Ovary (tissue), 9 donors: ENCODE measurements around the gene THADA. TPM values are rescaled to one million over a fixed set of nuclear protein-coding genes. Genes with fewer than 3 reads are reported as not detected.

Experiments
- DNase-seq, 5 donors: peaks; one replicate each; pipeline ENCODE4 v3.0.0-alpha.2; 2019 to 2020
- H3K27ac ChIP-seq, 2 donors: fragments of 200-600 bp; one replicate each; pipeline versions ENCODE4 v1.5.1 to v1.8.0; 2019 to 2022
- H3K27me3 ChIP-seq: fragments of 200-600 bp; one replicate; pipeline ENCODE4 v1.8.0; 2022
- H3K36me3 ChIP-seq: fragments of 200-600 bp; sonication (generic); one replicate; pipeline ENCODE4 v1.5.1; 2019
- H3K4me1 ChIP-seq: one replicate; pipeline ENCODE4 v1.8.1; 2013; ENCODE audit warnings: mild to moderate bottlenecking, moderate library complexity; ENCODE audit not compliant: insufficient read depth
- H3K4me3 ChIP-seq: fragments of 200-600 bp; sonication (generic); one replicate; pipeline ENCODE4 v1.5.1; 2017
- H3K9me3 ChIP-seq, 2 donors: fragments of 200-600 bp in 1 of 2; sonication (generic) in 1 of 2; one replicate each; pipeline versions ENCODE4 v1.5.1 to v1.8.1; 2013 to 2019; ENCODE audit warnings: mild to moderate bottlenecking in 1 of 2, moderate library complexity in 1 of 2
- CTCF ChIP-seq, 3 donors: fragments of 450-650 bp in 2 of 3; fragments of 200-600 bp in 1 of 3; IDR thresholded peaks; one replicate each; pipeline versions ENCODE4 v1.5.1 to v1.8.0; 2016 to 2022; ENCODE audit warnings: antibody characterized with exemption in 3 of 3, mild to moderate bottlenecking in 1 of 3
- EP300 ChIP-seq: sonication (generic); formaldehyde crosslinking; IDR thresholded peaks from one replicate; pipeline ENCODE4 v1.6.1; 2017; ENCODE audit warnings: antibody characterized with exemption
- POLR2A ChIP-seq: fragments of 450-650 bp; IDR thresholded peaks from one replicate; pipeline ENCODE4 v1.6.1; 2017; ENCODE audit warnings: antibody characterized with exemption, mild to moderate bottlenecking, moderate library complexity
- WGBS, 3 donors: extraction: QIAGEN DNeasy Blood & Tissue Kit in 1 of 3; methylation state at CpG; one replicate each; pipeline versions ENCODE4 v1.1.5 to v1.1.7; 2013 to 2017; 5-methylcytosine and 5-hydroxymethylcytosine counted together
- intact Hi-C, 4 donors: fragments of 100-400 bp; cut with DNase I; formaldehyde crosslinking; loops; one replicate each; pipeline versions ENCODE4 v1.11.0 to v1.15.1; 2022 to 2023
- polyA plus RNA-seq, 2 donors: library from polyadenylated mRNA; stranded (reverse); fragments of 200-250 nt in 1 of 2; fragments of 350-450 nt in 1 of 2; fragmentation: Illumina TruSeq in 1 of 2; extraction: RNeasy Lipid Tissue Mini Kit (QIAGEN cat#74804) in 1 of 2; gene quantifications; one replicate each; pipeline ENCODE4 v1.2.3, GENCODE V29; 2013 to 2014
- total RNA-seq, 7 donors: library from RNA; depleted of rRNA in 2 of 7; stranded (reverse); fragments of >200 nt in 2 of 7; fragmentation: NEBNext Ultra II Directional in 3 of 7; extraction: Animal tissue kit (Norgen Biotek cat#: 25700) in 3 of 7; gene quantifications; one replicate each; pipeline versions ENCODE4 v1.1.0 to v1.2.4, GENCODE V29; 2016 to 2023
- donor health status: DM: no; HTN: no; CAD: no; lungs with moderate emphysema.
- donor health status: DM: no; HTN: no; CAD: no.
- donor health status: Bipolar disorder and iron deficiency.
- donor health status: DM: yes; HTN: yes; CAD: no.
- donor health status: DM: no; HTN: no; CAD: no.
- donor health status: DM: yes; HTN: yes; CAD: no.

The THADA gene
- total and polyA plus RNA-seq, 9 donors = 14.0 to 46.8 (median 28.6) TPM

- intact Hi-C loops = no loop called here
- Histone ChIP-seq H3K36me3 (no peaks in the 10 kb centered on the region), H3K27ac (no peak overlapping the region), H3K4me1 (peaks cover 2% of the 10 kb centered on the region), H3K4me3 (no peak overlapping the region), H3K9me3 (no peaks in the 10 kb centered on the region), H3K27me3 (no peaks in the 10 kb centered on the region)
- WGBS, 3 donors = 10 to 26% (median 13%) methylated on average over 6 of the region's 6 CpGs
- TF ChIP-seq EP300 (no peak), CTCF (IDR thresholded peaks at IDR 0.05) (no peak)
- DNase-seq = peak; percentile 49 to 67 (median 63)
Measured at GRCh38 chr2:43622931-43623451, 27.2 kb upstream of the THADA start.

GRCh38 chr2:43619511-43619910, 23.7 kb upstream of the THADA start:
- H3K36me3 ChIP-seq = no peaks in the 10 kb centered on the region
- no peaks in the 10 kb centered on the region for H3K9me3 ChIP-seq
- WGBS, 3 donors = 95 to 97% (median 96%) methylated on average over 10 of the region's 10 CpGs
- no peak overlapping the region for H3K27ac ChIP-seq
- H3K4me3 ChIP-seq = no peak overlapping the region
- TF ChIP-seq EP300 (no peak), POLR2A (no peak), CTCF (IDR thresholded peaks at IDR 0.05) (no peak)
- H3K4me1 ChIP-seq = peaks cover 2% of the 10 kb centered on the region
- intact Hi-C loops = loop anchor here in 2 of 4 donors (10.0 kb wide), 2 partner anchors 255 to 305 kb away; no protein-coding TSS in a partner anchor
- no peaks in the 10 kb centered on the region for H3K27me3 ChIP-seq
- no peak for DNase-seq

DNA sequence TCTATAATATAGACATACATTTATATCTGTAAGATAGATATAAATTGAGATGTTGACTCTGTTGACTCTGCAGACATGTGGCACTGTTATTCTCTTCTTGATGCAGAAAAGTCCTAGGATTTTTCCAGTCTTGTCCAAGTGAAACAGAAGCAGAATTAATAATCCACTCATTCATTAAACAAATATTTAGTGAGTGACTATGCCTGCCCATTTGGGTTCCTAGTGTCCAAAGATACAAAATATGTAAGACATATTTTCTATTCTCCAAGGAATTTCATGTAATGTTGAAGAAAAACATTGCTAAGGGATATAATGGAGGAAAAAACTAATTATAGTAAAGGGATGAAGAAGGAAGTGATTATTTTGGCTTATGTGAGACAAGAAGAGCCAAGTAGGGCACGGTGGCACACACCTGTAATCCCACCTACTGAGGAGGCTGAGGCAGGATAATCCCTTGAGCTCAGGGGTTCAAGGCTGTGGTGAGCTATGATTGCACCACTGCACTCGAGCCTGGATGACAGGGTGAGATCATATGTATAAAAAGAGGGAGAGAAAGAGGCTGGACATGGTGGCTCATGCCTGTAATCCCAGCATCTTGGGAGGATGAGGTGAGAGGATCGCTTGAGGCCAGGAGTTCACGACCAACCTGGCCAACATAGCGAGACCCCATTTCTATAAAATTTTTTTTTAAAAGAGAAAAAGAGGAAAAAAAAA, 21.3 kb upstream of the THADA start:
- Histone ChIP-seq H3K9me3 (no peaks in the 10 kb centered on the region), H3K4me3 (no peak overlapping the region), H3K36me3 (no peaks in the 10 kb centered on the region), H3K4me1 (peaks cover 2% of the 10 kb centered on the region), H3K27ac (no peak overlapping the region), H3K27me3 (no peaks in the 10 kb centered on the region)
- no peak for DNase-seq
- 79 to 89% (median 88%) methylated on average over 5 of the region's 5 CpGs for WGBS, 3 donors
- intact Hi-C loops = loop anchor here in 2 of 4 donors (10.0 kb wide), 2 partner anchors 258 to 308 kb away; no protein-coding TSS in a partner anchor
- no peak for TF ChIP-seq POLR2A
- no peak for TF ChIP-seq CTCF (IDR thresholded peaks at IDR 0.05)
- TF ChIP-seq EP300 = no peak

GRCh38 chr2:43612944-43613343, 17.1 kb upstream of the THADA start:
- peaks cover 2% of the 10 kb centered on the region for H3K4me1 ChIP-seq
- intact Hi-C loops = loop anchor here in 2 of 4 donors (10.0 kb wide), 2 partner anchors 262 to 312 kb away; no protein-coding TSS in a partner anchor
- 63 to 67% (median 63%) methylated on average over 7 of the region's 7 CpGs for WGBS, 3 donors
- no peak for DNase-seq
- no peaks in the 10 kb centered on the region for H3K27me3 ChIP-seq
- no peak overlapping the region for H3K4me3 ChIP-seq
- H3K36me3 ChIP-seq = no peaks in the 10 kb centered on the region
- TF ChIP-seq EP300 (no peak), CTCF (IDR thresholded peaks at IDR 0.05) (no peak), POLR2A (no peak)
- no peaks in the 10 kb centered on the region for H3K9me3 ChIP-seq
- H3K27ac ChIP-seq = no peak overlapping the region
